Mucosa of descending colon (tissue), 3 donors: ENCODE measurements around the gene UPF3B. TPM values are rescaled to one million over a fixed set of nuclear protein-coding genes. Genes with fewer than 3 reads are reported as not detected.

Experiments
- ATAC-seq: fragments of 200-7000 bp; cut with Tn5 transposase; one replicate; pipeline ENCODE4 v1.9.1; 2020; ENCODE audit warnings: mild to moderate bottlenecking, moderate library complexity
- DNase-seq, 3 donors: peaks; one replicate each; pipeline ENCODE4 v3.0.0-alpha.2; 2020
- H3K36me3 ChIP-seq: fragments of 200-600 bp; one replicate; pipeline ENCODE4 v1.8.0; 2021; ENCODE audit warnings: low read depth, mild to moderate bottlenecking
- H3K4me1 ChIP-seq: fragments of 200-600 bp; one replicate; pipeline ENCODE4 v1.8.0; 2021; ENCODE audit warnings: low read depth, mild to moderate bottlenecking
- H3K4me3 ChIP-seq: fragments of 200-600 bp; one replicate; pipeline ENCODE4 v1.8.0; 2021; ENCODE audit warnings: mild to moderate bottlenecking
- H3K9me3 ChIP-seq: fragments of 200-600 bp; one replicate; pipeline ENCODE4 v1.8.0; 2021; ENCODE audit warnings: mild to moderate bottlenecking
- intact Hi-C, 2 donors: fragments of 100-400 bp; cut with DNase I in 1 of 2; cut with micrococcal nuclease in 1 of 2; formaldehyde crosslinking; loops; one replicate each; pipeline versions ENCODE4 v1.11.0 to v1.11.1; 2022; cut with DNase I, micrococcal nuclease
- total RNA-seq, 3 donors: library from RNA; stranded (reverse); fragmentation: NEBNext Ultra II Directional in 2 of 3; extraction: Animal tissue kit (Norgen Biotek cat#: 25700) in 2 of 3; gene quantifications; one replicate each; pipeline versions ENCODE4 v1.2.1 to v1.2.4, GENCODE V29; 2021 to 2023
- TF ChIP-seq, protein P1 (sequence below): fragments of 200-600 bp; IDR thresholded peaks from one replicate; pipeline ENCODE4 v1.8.0; 2022; ENCODE audit warnings: antibody characterized with exemption, mild to moderate bottlenecking
- donor health status: DM: no; HTN: no; CAD: no; lungs with moderate emphysema.
- donor health status: DM: no; HTN: no; CAD: no.
- donor health status: DM: no; HTN: yes; CAD: no.

Gene UPF3B
- total RNA-seq, 3 donors from 2014 or later = 7.2 to 11.1 (median 8.8) TPM

- DNase-seq (no peak), ATAC-seq (no peak)
- H3K4me3 ChIP-seq = no peak overlapping the region
- no peaks in the 10 kb centered on the region for H3K36me3 ChIP-seq
- intact Hi-C loops = no loop called here
- H3K9me3 ChIP-seq = no peaks in the 10 kb centered on the region
- TF ChIP-seq, protein P1, sequence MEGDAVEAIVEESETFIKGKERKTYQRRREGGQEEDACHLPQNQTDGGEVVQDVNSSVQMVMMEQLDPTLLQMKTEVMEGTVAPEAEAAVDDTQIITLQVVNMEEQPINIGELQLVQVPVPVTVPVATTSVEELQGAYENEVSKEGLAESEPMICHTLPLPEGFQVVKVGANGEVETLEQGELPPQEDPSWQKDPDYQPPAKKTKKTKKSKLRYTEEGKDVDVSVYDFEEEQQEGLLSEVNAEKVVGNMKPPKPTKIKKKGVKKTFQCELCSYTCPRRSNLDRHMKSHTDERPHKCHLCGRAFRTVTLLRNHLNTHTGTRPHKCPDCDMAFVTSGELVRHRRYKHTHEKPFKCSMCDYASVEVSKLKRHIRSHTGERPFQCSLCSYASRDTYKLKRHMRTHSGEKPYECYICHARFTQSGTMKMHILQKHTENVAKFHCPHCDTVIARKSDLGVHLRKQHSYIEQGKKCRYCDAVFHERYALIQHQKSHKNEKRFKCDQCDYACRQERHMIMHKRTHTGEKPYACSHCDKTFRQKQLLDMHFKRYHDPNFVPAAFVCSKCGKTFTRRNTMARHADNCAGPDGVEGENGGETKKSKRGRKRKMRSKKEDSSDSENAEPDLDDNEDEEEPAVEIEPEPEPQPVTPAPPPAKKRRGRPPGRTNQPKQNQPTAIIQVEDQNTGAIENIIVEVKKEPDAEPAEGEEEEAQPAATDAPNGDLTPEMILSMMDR = no peak
- no peaks in the 10 kb centered on the region for H3K4me1 ChIP-seq
Observed at GRCh38 chrX:119802546-119802945, 50.2 kb downstream of the UPF3B start.

- H3K4me3 ChIP-seq = no peak overlapping the region
Observed at GRCh38 chrX:119801253-119802221, 51.2 kb downstream of the UPF3B start.

GRCh38 chrX:119791437-119792231 lies 61.1 kb downstream of the UPF3B start, which contains the start of gene RPL39:
RPL39 (minus strand) TSS chrX:119791630; CDS start chrX:119791576, 54 bp downstream.
- DNase-seq (peak; percentile 82 to 89 (median 83)), ATAC-seq (peak; percentile 96)
- Histone ChIP-seq H3K4me1 (peaks cover 17% of the 10 kb centered on the region), H3K9me3 (no peaks in the 10 kb centered on the region), H3K36me3 (no peaks in the 10 kb centered on the region), H3K4me3 (peak within 1 kb of the TSS; percentile 46)
- TF ChIP-seq, protein P1 = no peak
- intact Hi-C loops = no loop called here

More at GRCh38 chrX:119801253-119802221, 51.2 kb downstream of the UPF3B start:
- ATAC-seq = no peak
- TF ChIP-seq, protein P1 = no peak
- intact Hi-C loops = no loop called here
- no peaks in the 10 kb centered on the region for H3K4me1 ChIP-seq
- H3K9me3 ChIP-seq = no peaks in the 10 kb centered on the region
- DNase-seq = no peak
- no peaks in the 10 kb centered on the region for H3K36me3 ChIP-seq

- TF ChIP-seq, protein P1 = no peak
- H3K4me1 ChIP-seq = peaks cover 17% of the 10 kb centered on the region
- no peaks in the 10 kb centered on the region for H3K9me3 ChIP-seq
- DNase-seq = peak in 2 of 3 donors; percentile 44 to 54
- no peaks in the 10 kb centered on the region for H3K36me3 ChIP-seq
- peak; percentile 32 for ATAC-seq
- intact Hi-C loops = no loop called here
- peak overlapping the region; percentile 46 for H3K4me3 ChIP-seq
Observed at GRCh38 chrX:119790977-119791436, 61.8 kb downstream of the UPF3B start.

- Histone ChIP-seq H3K4me3 (no peak overlapping the region), H3K4me1 (peaks cover 14% of the 10 kb centered on the region), H3K9me3 (no peaks in the 10 kb centered on the region), H3K36me3 (no peaks in the 10 kb centered on the region)
- TF ChIP-seq, protein P1 = no peak
- DNase-seq (peak in 2 of 3 donors; percentile 48 to 49), ATAC-seq (peak; percentile 77)
- intact Hi-C loops = no loop called here
Observed at GRCh38 chrX:119784747-119785446, 67.9 kb downstream of the UPF3B start.
